Testis (tissue), 3 donors: ENCODE measurements around the gene MTX3. TPM values are rescaled to one million over a fixed set of nuclear protein-coding genes. Genes with fewer than 3 reads are reported as not detected.

Experiments
- DNase-seq: peaks from one replicate; pipeline ENCODE4 v3.0.0-alpha.2; 2019
- H3K27ac ChIP-seq, 2 donors: fragments of 200-600 bp; sonication (generic); one replicate each; pipeline ENCODE4 v1.5.1; 2019
- H3K27me3 ChIP-seq: fragments of 200-600 bp; sonication (generic); one replicate; pipeline ENCODE4 v1.5.1; 2019
- H3K36me3 ChIP-seq: fragments of 200-600 bp; sonication (generic); one replicate; pipeline ENCODE4 v1.5.1; 2017; ENCODE audit warnings: low read depth; ENCODE audit errors: missing control alignments
- H3K4me1 ChIP-seq: fragments of 200-600 bp; sonication (generic); one replicate; pipeline ENCODE4 v1.5.1; 2019
- H3K4me3 ChIP-seq, 2 donors: fragments of 200-600 bp; sonication (generic); one replicate each; pipeline ENCODE4 v1.5.1; 2017 to 2019
- H3K9me3 ChIP-seq: fragments of 200-600 bp; sonication (generic); one replicate; pipeline ENCODE4 v1.5.1; 2017
- POLR2A ChIP-seq: fragments of 450-650 bp; IDR thresholded peaks from one replicate; pipeline ENCODE4 v1.6.1; 2017; ENCODE audit warnings: antibody characterized with exemption, mild to moderate bottlenecking, moderate library complexity
- WGBS, 2 donors: methylation state at CpG; one replicate each; pipeline ENCODE4 v1.1.5; 2018; 5-methylcytosine and 5-hydroxymethylcytosine counted together
- intact Hi-C: fragments of 100-400 bp; cut with DNase I; formaldehyde crosslinking; loops from one replicate; pipeline ENCODE4 v1.15.1; 2023; ENCODE audit warnings: low total_unique reads
- polyA plus RNA-seq: library from polyadenylated mRNA; stranded (reverse); fragments of 350-450 nt; fragmentation: Illumina TruSeq; extraction: RNeasy Lipid Tissue Mini Kit (QIAGEN cat#74804); gene quantifications from one replicate; pipeline ENCODE4 v1.2.3, GENCODE V29; 2014; ENCODE audit warnings: low read depth, low replicate concordance; ENCODE audit not compliant: insufficient read depth
- total RNA-seq, 2 donors: library from RNA; depleted of rRNA; stranded (reverse); fragments of >200 nt; gene quantifications; one replicate each; pipeline ENCODE4 v1.2.3, GENCODE V29; 2016
- TF ChIP-seq, protein P1 (sequence below), 3 experiments: fragments of 450-650 bp in 2 of 3; fragments of 200-600 bp in 1 of 3; sonication (generic) in 1 of 3; IDR thresholded peaks; one replicate each; pipeline ENCODE4 v1.5.1; 2016 to 2019; ENCODE audit warnings: antibody characterized with exemption in 3 of 3, mild to moderate bottlenecking in 2 of 3, moderate library complexity in 1 of 3

The MTX3 gene
- total and polyA plus RNA-seq, 3 donors from 2014 or later = 8.7 to 19.4 (median 17.5) TPM

GRCh38 chr5:79961716-79962574, 29.1 kb downstream of the MTX3 start:
- Histone ChIP-seq H3K9me3 (no peaks in the 10 kb centered on the region), H3K27ac (no peak overlapping the region), H3K4me3 (no peak overlapping the region), H3K36me3 (no peaks in the 10 kb centered on the region), H3K4me1 (no peaks in the 10 kb centered on the region), H3K27me3 (no peaks in the 10 kb centered on the region)
- no peak for DNase-seq
- no peak for TF ChIP-seq POLR2A
- TF ChIP-seq, protein P1, sequence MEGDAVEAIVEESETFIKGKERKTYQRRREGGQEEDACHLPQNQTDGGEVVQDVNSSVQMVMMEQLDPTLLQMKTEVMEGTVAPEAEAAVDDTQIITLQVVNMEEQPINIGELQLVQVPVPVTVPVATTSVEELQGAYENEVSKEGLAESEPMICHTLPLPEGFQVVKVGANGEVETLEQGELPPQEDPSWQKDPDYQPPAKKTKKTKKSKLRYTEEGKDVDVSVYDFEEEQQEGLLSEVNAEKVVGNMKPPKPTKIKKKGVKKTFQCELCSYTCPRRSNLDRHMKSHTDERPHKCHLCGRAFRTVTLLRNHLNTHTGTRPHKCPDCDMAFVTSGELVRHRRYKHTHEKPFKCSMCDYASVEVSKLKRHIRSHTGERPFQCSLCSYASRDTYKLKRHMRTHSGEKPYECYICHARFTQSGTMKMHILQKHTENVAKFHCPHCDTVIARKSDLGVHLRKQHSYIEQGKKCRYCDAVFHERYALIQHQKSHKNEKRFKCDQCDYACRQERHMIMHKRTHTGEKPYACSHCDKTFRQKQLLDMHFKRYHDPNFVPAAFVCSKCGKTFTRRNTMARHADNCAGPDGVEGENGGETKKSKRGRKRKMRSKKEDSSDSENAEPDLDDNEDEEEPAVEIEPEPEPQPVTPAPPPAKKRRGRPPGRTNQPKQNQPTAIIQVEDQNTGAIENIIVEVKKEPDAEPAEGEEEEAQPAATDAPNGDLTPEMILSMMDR (IDR thresholded peaks at IDR 0.05) = no peak
- intact Hi-C loops = no loop called here
- WGBS, 2 donors = 72 to 81% methylated on average over 9 of the region's 9 CpGs

DNA sequence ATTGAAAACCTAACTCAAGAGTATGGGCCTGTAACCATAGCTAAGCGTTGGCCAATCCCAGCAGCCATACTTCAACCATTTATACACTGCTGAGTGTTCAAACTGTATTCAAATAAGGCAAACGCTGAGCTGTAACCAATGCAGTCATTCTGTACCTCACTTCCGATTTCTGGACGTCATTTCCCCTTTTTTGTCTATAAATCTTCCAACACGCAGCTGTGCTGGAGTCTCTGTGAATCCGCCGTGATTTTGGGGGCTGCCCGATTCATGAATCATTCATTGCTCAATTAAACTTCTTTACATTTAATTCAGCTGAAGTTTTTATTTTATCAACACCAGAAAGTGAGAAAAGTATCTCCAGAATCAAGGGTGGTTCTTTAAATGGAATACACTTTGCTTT, 31.7 kb downstream of the MTX3 start:
- no peak overlapping the region for H3K27ac ChIP-seq
- TF ChIP-seq, protein P1 (IDR thresholded peaks at IDR 0.05) = no peak
- no peak overlapping the region for H3K4me3 ChIP-seq
- H3K36me3 ChIP-seq = no peaks in the 10 kb centered on the region
- H3K4me1 ChIP-seq = no peaks in the 10 kb centered on the region
- whole genome bisulfite sequencing, 2 donors = 86 to 93% methylated on average over 8 of the region's 8 CpGs
- no peaks in the 10 kb centered on the region for H3K9me3 ChIP-seq
- H3K27me3 ChIP-seq = no peaks in the 10 kb centered on the region
- DNase-seq = no peak
- intact Hi-C loops = no loop called here

- 72 to 84% methylated on average over 6 of the region's 6 CpGs for WGBS, 2 donors
- no peak for TF ChIP-seq POLR2A
- TF ChIP-seq, protein P1 (IDR thresholded peaks at IDR 0.05) = no peak
Measured at GRCh38 chr5:79955941-79956670, 35.0 kb downstream of the MTX3 start.

DNA sequence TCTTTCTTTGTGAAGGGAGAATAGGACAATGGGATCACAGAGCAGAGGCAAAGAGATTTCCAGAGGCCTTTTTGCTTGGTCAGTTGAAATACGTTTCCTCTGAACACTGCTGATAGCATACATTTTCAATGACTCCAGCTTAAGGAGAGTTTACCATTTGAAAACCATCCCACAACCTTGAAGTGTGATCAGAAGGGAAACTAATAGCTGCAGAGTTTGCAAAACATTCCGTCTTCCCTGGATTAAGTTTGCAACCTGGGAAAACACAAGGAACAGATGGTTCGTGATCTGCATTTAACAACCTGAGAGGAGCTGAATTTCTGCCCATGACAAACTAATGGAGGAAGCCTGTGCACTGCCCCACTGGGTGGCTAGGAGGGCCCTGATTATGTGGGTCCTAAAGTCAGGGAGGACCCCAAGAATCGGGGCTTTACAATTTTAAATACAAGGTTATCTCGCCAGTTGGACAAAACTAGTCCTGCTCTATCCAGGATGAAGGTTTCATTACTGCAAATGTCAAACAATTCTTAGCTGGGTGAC, 35.6 kb downstream of the MTX3 start:
- WGBS, 2 donors = 47 to 58% methylated on average over 5 of the region's 5 CpGs
- Histone ChIP-seq H3K27me3 (no peaks in the 10 kb centered on the region), H3K36me3 (no peaks in the 10 kb centered on the region), H3K9me3 (no peaks in the 10 kb centered on the region), H3K4me3 (no peak overlapping the region), H3K27ac (no peak overlapping the region), H3K4me1 (no peaks in the 10 kb centered on the region)
- no peak for DNase-seq
- intact Hi-C loops = no loop called here
- no peak for TF ChIP-seq POLR2A
- TF ChIP-seq, protein P1 (IDR thresholded peaks at IDR 0.05) = no peak

More at GRCh38 chr5:79955941-79956670, 35.0 kb downstream of the MTX3 start:
- H3K9me3 ChIP-seq = no peaks in the 10 kb centered on the region
- H3K4me3 ChIP-seq = no peak overlapping the region
- DNase-seq = no peak
- intact Hi-C loops = no loop called here
- H3K27me3 ChIP-seq = no peaks in the 10 kb centered on the region
- no peak overlapping the region for H3K27ac ChIP-seq
- no peaks in the 10 kb centered on the region for H3K4me1 ChIP-seq
- no peaks in the 10 kb centered on the region for H3K36me3 ChIP-seq
